ENCODE measurements around the gene TMX2. TPM values are rescaled to one million over a fixed set of nuclear protein-coding genes. Genes with fewer than 3 reads are reported as not detected.

TMX2 gene
- total and polyA plus RNA-seq, 10 of the 15 experiments (the other 5 are each of a cell fraction or from before 2014, with no cell fraction given), result 64.3 to 134 (median 91.6) TPM

- TF ChIP-seq PAX5 (IDR thresholded peaks at IDR 0.05; ENCODE audit: borderline replicate concordance, low read depth, low read length), result peak; percentile 56
- TF ChIP-seq CHD2 (IDR thresholded peaks at IDR 0.05; ENCODE audit: borderline replicate concordance, low read depth, low read length), result no peak
Measured at GRCh38 chr11:57662893-57663292, 49.5 kb upstream of the TMX2 start (continued).

GRCh38 chr11:57663975-57664374 lies 48.4 kb upstream of the TMX2 start:
- intact Hi-C loops (cut with micrococcal nuclease; ENCODE audit: unreplicated experiment), result loop anchor here (5.0 kb wide), 1 partner anchor 623 kb away; no protein-coding TSS in a partner anchor
- 82% methylated on average over 9 of the region's 9 CpGs for WGBS (ENCODE audit: insufficient coverage, insufficient replicate concordance, low lambda C conversion rate, missing lambda C conversion rate)
- TF ChIP-seq IKZF1 (conservative IDR thresholded peaks at IDR 0.05) (no peak), SREBF1 (IDR thresholded peaks at IDR 0.05; ENCODE audit: low read length) (no peak), BCL3 (IDR thresholded peaks at IDR 0.05; ENCODE audit: borderline replicate concordance, insufficient read depth, low read depth, low read length, poor library complexity, severe bottlenecking) (no peak), IRF4 (IDR thresholded peaks at IDR 0.05; ENCODE audit: low read depth, low read length) (no peak), POLR2A (IDR thresholded peaks at IDR 0.05; ENCODE audit: low read depth, low read length) (no peak), HDGF (IDR thresholded peaks at IDR 0.05) (no peak), MEF2B (IDR thresholded peaks at IDR 0.05; ENCODE audit: partially characterized antibody, poor library complexity, severe bottlenecking) (no peak), ESRRA (IDR thresholded peaks at IDR 0.05; ENCODE audit: low read length) (no peak), TAF1 (IDR thresholded peaks at IDR 0.05; ENCODE audit: borderline replicate concordance, low read depth, low read length) (no peak), SMARCA5 (IDR thresholded peaks at IDR 0.05) (no peak), CEBPZ (IDR thresholded peaks at IDR 0.05; ENCODE audit: low read depth, low read length) (no peak), MXI1 (IDR thresholded peaks at IDR 0.05; ENCODE audit: low read depth, low read length) (no peak), RBBP5 (conservative IDR thresholded peaks at IDR 0.05) (no peak), TBL1XR1 (IDR thresholded peaks at IDR 0.05; ENCODE audit: low read depth, low read length) (no peak), E2F8 (IDR thresholded peaks at IDR 0.05; ENCODE audit: low read depth, partially characterized antibody) (no peak), CBX3 (IDR thresholded peaks at IDR 0.05; ENCODE audit: borderline replicate concordance, low read depth) (no peak)

More at GRCh38 chr11:57663975-57664374, 48.4 kb upstream of the TMX2 start:
- ChIA-PET POLR2A (no interaction called here), SMC1A (ENCODE audit: uncharacterized antibody, unreplicated experiment) (interaction anchor here (1.1 kb wide), 1 partner anchor 95 kb away, joined by 3 read pairs; no protein-coding TSS in a partner anchor), CTCF (no interaction called here), RAD21 (ENCODE audit: unreplicated experiment) (interaction anchor here (0.7 kb wide), 1 partner anchor 852 kb away, joined by 3 read pairs; no protein-coding TSS in a partner anchor)
- DNase-seq (ENCODE audit: low read depth, low spot score) (no peak), ATAC-seq (no peak), FAIRE-seq (no peak)
- no peak overlapping the region for H2AFZ ChIP-seq (ENCODE audit: control insufficient read depth, low read depth, low read length)
- no TSS peak for BruUV-seq (replicated peaks)
- H3K36me3 ChIP-seq (ENCODE audit: control insufficient read depth in 2 of 2, insufficient read depth in 2 of 2, low read length in 1 of 2), result peaks cover 9 to 10% of the 10 kb centered on the region in 2 experiments; a peak in 3 of 4 replicates
- no peak overlapping the region for H3K27ac ChIP-seq (ENCODE audit: control insufficient read depth, insufficient read depth)
- H3K27me3 ChIP-seq (replicated peaks in 1 of 2; ENCODE audit: control insufficient read depth in 2 of 2, insufficient read depth in 2 of 2, low read length in 1 of 2), result no peaks in the 10 kb centered on the region
- H4K20me1 ChIP-seq (ENCODE audit: control insufficient read depth, insufficient read depth), result no peaks in the 10 kb centered on the region
- no peak overlapping the region for H3K4me2 ChIP-seq (ENCODE audit: control insufficient read depth, insufficient read depth)
- H3K4me3 ChIP-seq, result no peak overlapping the region
- H3K4me1 ChIP-seq (ENCODE audit: control insufficient read depth, insufficient read depth, low read length), result 0 out of 2 replicates have a peak, but pooled peaks cover 2% of the 10 kb centered on the region
- peaks cover 17% of the 10 kb centered on the region for H3K79me2 ChIP-seq (ENCODE audit: control insufficient read depth, insufficient read depth, low read length)
- in situ Hi-C loops (cut with MboI), result loop anchor here (5.0 to 10.0 kb wide), 2 partner anchors 138 to 861 kb away; no protein-coding TSS in a partner anchor
- H3K9me3 ChIP-seq (replicated peaks; ENCODE audit: control insufficient read depth, insufficient read depth, low read length), result no peaks in the 10 kb centered on the region
- H3K9ac ChIP-seq (ENCODE audit: control insufficient read depth, insufficient read depth, low read length), result no peak overlapping the region
